Iris pigment epithelial cell (primary cell): ENCODE data around the gene TIMP1.

Source experiments
- DNase-seq: peaks from one replicate; pipeline ENCODE4 v3.0.0-alpha.2; 2011; ENCODE audit warnings: low read depth

TIMP1 gene

GRCh38 chrX:47573341-47574075 is 8.7 kb upstream of the TIMP1 start:
- DNase-seq = peak; percentile 28

DNA sequence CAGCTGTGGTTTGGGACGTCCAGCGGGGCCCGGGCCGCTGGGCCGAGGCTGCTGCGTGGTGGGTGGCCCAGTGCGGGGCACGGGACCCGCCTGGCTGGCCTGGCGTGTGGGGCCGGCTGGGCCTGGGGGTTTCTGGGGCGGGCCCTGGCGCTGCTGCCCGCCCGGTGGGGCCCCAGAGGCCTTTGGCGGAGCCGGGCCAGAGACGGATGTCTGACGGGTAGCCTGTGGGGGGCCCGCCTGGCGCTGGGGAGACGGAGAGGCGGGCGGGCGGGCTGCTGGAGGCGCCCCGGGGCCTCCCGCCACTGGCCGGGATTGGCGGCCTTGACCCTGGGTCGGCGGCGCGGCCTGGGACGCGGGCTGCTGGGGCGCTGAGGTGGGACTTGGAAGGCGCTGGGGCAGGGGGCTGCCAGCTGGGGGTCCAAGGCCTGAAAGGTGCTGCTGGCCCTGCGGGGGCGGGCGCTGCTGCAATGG is 8.1 kb upstream of the TIMP1 start:
- peak; percentile 18 for DNase-seq

DNA sequence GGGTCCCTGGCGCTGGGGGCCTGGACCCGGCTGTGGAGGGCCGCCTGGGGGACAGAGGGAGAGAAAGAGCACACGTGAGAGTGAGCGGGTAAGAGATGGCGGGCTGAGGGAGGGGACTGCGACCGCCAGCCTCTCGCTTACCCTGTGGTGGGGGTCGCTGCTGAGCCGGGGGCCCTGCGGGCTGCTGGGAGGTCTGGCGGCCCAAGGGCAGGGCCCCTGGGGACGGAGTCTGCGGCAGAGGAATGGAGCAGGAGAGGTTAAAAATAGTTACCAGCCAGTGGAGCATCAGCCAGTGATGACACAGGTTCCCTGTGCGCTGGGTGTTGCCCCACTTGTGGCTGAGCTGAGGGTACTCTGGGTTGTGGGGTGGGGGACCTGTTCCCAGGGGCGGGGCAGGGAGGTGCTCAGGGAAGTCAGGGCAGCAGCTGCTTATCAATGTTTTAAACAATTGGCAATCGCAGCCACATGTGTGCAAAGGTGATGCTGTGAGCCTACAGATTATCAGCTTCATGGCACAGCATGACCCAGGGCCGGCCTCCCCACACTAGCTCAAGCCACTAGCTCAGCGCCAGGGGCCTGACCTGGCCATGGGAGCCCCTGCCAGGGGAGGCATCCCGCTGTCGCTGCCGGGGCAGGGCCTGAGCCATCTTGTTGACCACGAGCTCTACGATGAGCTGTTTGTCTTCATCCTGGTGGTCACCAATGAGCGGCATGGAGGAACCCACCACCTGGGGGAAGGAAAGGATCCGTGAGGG is 7.5 kb upstream of the TIMP1 start:
- peak; percentile 22 for DNase-seq

DNA sequence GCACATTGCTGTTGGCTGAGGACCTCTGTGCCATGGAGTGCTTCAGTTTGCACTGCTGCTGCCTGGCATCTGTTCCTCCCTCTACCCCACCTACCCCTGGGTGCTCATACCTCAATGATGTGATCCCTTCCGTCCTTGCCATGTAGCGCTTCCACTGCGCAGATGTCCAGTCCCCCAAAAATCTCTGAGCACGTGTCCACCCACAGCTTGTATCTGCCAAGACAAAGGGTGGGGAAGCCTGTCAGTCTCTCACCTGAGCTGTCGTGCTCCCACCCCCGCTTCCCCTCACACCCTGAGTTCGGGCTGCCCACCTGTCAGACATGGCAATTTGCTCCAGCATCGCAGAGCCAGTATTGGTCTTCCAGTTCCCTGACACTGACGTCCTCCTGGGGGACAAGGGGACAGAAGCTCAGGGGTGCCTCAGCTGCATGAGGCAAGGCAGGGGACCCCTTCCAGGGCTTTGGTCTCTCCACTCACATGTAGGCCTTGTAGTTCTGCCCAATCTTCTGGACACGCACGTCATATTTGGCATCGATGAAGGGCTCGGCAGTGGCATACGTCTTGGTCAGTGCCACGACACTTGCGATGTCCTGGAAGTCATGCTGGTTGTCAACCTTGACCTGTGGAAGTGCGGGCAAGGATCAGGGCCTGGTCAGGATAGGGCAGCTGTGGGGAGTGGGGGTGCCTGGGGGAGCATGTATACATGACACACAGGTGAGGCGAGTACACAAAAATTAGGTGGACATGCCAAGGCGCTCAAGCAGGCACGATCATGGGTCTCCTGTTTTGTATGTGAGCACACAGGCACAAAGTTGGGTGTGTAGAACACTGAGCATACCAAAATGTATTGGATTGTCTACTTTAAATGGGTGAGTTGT is 6.0 kb upstream of the TIMP1 start:
- no peak for DNase-seq

DNA sequence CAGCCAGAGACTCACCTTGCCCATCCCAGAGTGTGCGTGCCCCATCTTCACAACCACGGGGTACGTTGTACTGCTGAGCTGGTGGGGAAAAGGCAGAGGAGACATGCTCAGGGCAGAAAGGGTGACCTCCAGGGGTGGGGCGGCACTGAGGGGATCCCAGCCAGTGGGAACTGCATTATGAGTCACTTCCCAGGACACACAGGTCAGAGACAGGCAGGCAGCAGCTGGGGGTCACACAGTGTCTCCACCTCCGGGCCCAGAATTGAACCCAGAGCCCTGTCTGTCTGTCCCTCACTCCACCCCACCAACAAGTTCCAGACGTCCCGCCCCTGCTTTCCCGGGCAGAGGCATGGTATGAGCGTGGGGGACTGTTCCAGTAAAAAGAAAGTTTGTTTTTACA is 4.8 kb upstream of the TIMP1 start:
- peak; percentile 62 for DNase-seq

GRCh38 chrX:47577901-47578300 is 4.3 kb upstream of the TIMP1 start:
- no peak for DNase-seq

- peak; percentile 25 for DNase-seq
Observed at GRCh38 chrX:47578692-47579091, 3.5 kb upstream of the TIMP1 start.

GRCh38 chrX:47579537-47579936 is 2.7 kb upstream of the TIMP1 start:
- DNase-seq = peak; percentile 94

- DNase-seq = no peak
Observed at GRCh38 chrX:47583240-47583861, 1.1 kb downstream of the TIMP1 start.

DNA sequence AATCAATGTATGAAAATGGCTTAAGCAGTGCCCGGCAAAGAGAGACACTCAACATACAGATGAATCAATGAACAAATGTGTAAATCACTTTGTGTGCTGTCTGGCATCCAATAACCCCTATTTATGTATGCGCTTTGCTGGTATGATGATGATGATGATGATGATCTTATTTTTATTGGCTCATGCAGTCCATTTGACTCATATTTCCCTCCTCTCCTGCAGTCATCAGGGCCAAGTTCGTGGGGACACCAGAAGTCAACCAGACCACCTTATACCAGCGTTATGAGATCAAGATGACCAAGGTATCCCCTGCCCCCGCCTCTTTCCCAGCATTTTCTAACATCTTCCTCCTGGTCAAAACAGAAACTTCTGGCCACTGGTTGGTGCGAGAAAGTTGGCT is 2.5 kb downstream of the TIMP1 start:
- peak; percentile 46 for DNase-seq

DNA sequence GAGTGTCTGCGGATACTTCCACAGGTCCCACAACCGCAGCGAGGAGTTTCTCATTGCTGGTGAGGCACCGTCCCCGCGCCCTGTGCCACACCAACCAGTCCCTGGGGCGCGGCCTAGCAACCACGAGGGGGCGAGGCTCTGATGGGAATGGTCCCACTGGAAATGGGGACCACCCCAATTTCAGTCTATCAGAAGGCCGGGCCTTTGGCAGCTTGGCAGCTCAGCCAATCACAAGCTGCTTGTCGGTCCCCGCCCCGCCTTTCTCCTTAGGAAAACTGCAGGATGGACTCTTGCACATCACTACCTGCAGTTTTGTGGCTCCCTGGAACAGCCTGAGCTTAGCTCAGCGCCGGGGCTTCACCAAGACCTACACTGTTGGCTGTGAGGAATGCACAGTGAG is 3.0 kb downstream of the TIMP1 start:
- DNase-seq = peak; percentile 51

GRCh38 chrX:47586043-47586787 is 4.0 kb downstream of the TIMP1 start:
- no peak for DNase-seq

- peak; percentile 62 for DNase-seq
Observed at GRCh38 chrX:47587091-47587891, 5.1 kb downstream of the TIMP1 start.

DNA sequence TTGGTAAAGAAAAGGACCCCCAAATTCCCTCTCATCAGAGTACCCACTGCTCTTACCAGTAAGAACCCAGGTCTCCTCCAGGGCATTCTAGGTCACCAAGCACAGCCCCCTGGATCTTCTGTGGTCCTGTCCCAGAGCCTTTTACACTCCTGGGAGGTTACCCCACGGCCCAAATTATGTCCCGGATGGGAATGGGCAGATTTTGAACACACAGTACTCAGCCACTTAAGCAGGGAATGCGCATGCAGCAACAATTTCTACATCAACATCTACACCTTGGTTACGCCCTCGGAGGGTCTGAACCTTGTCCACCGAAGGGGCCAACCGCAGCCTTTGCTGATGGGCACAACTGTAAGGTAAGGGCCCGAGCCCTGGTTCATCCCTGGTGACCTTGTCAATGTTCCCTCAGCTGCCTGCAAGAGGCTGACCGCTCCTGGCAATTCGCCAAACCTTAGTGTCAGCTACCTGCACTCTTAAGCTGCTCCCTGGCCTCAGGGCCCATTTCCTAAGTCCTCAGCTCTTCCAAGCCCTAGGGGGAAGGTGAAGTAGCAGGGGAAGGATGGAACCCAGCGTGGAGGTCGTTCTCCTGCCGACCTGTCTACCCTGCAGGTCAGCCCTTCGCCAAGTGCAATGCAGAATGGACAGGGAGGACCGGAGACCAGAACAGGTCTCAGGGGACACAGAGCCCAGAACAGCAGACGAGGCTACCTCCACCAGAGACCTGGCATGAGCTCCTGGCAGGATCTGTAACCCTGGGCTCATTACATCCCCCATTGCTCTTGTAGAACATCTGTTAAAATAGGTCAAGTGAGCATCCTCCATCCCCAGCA is 5.9 kb downstream of the TIMP1 start:
- peak; percentile 58 for DNase-seq

DNA sequence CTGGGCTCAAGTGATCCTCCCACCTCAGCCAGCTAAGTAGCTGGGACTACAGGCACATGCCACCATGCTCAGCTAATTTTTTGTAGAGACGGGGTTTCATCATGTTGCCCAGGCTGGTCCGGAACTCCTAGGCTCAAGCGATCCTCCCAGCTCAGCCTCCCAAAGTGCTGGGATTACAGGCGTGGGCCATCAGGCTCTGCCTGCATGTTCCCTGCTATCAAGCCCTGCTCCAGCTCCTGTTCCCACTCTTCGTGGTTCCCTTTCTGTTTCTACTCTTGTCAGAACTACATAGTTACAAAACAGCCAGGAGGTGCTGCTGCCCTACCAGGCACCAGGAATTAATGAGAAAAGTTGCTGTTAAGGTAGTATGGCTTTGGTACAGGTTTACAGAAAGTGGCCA is 8.7 kb downstream of the TIMP1 start:
- no peak for DNase-seq

GRCh38 chrX:47593522-47593921 is 11.3 kb downstream of the TIMP1 start:
- no peak for DNase-seq

GRCh38 chrX:47595716-47596251 is 13.5 kb downstream of the TIMP1 start:
- DNase-seq = peak; percentile 91

GRCh38 chrX:47596256-47596655 is 14.0 kb downstream of the TIMP1 start:
- DNase-seq = peak; percentile 90

- DNase-seq = no peak
Observed at GRCh38 chrX:47597222-47597621, 15.0 kb downstream of the TIMP1 start.
